Amniotic epithelial cell (primary cell): ENCODE results near the gene CTR9.
"Not testable (repeated sequence)": the region's sequence is repeated elsewhere in the genome, so short reads cannot be mapped to it uniquely, and the experiment has no call there.

Experiments
- DNase-seq: peaks from one replicate; pipeline ENCODE4 v3.0.0-alpha.2; 2010; ENCODE audit warnings: low read depth

CTR9 gene

GRCh38 chr11:10822491-10822890, 71.4 kb downstream of the CTR9 start:
- not testable (repeated sequence) for DNase-seq

- DNase-seq: peak; percentile 37
Measured at GRCh38 chr11:10823152-10823579, 72.1 kb downstream of the CTR9 start.

GRCh38 chr11:10824888-10825287, 73.8 kb downstream of the CTR9 start:
- DNase-seq: no peak

GRCh38 chr11:10828402-10828801, 77.4 kb downstream of the CTR9 start:
- DNase-seq: no peak

GRCh38 chr11:10829139-10829538, 78.1 kb downstream of the CTR9 start:
- DNase-seq: no peak
